WTC11 (cell line): ENCODE measurements around the gene STK24. TPM values are rescaled to one million over a fixed set of nuclear protein-coding genes. Genes with fewer than 3 reads are reported as not detected.
A peak's percentile ranks its signal among the peaks of the same experiment; 100 is the strongest.

Experiments
- ATAC-seq: fragments of 200-7000 bp; cut with Tn5 transposase; 2 replicates; pipeline ENCODE4 v1.10.0; 2021; ENCODE audit warnings: mild to moderate bottlenecking, moderate library complexity
- CTCF ChIA-PET: fragments of 300-600 bp; sonication (Branson Sonifier 250); formaldehyde crosslinking; loops from one replicate; lab custom pipeline; 2021; ENCODE audit warnings: antibody characterized with exemption; lab: Charles Lee
- POLR2A ChIA-PET: fragments of 350-600 bp; sonication (Branson Sonifier 250); formaldehyde crosslinking; loops from one replicate; lab custom pipeline; 2021; ENCODE audit warnings: antibody characterized with exemption; lab: Charles Lee
- DNase-seq: peaks from one replicate; pipeline ENCODE4 v3.0.0; 2021; ENCODE audit warnings: low spot score
- H3K27ac Mint-ChIP-seq: 2 replicates; pipeline ENCODE4 v1.8.0; 2021; ENCODE audit warnings: mixed read lengths
- H3K27me3 Mint-ChIP-seq: 2 replicates; pipeline ENCODE4 v1.8.0; 2021; ENCODE audit warnings: low read depth, mild to moderate bottlenecking, moderate library complexity, mixed read lengths
- H3K36me3 Mint-ChIP-seq: 2 replicates; pipeline ENCODE4 v1.8.0; 2021; ENCODE audit warnings: mixed read lengths
- H3K4me1 Mint-ChIP-seq: 2 replicates; pipeline ENCODE4 v1.8.0; 2022; ENCODE audit warnings: mixed read lengths
- H3K4me3 Mint-ChIP-seq: 2 replicates; pipeline ENCODE4 v1.8.0; 2021; ENCODE audit warnings: mild to moderate bottlenecking, moderate library complexity, mixed read lengths
- H3K9me3 Mint-ChIP-seq: 2 replicates; pipeline ENCODE4 v1.8.0; 2021; ENCODE audit warnings: mixed read lengths
- CBFB ChIP-seq: sonication (generic); formaldehyde crosslinking; IDR thresholded peaks from 2 replicates; pipeline ENCODE4 v1.8.1; 2022; ENCODE audit warnings: mild to moderate bottlenecking, low read depth, missing genetic modification reagents
- CDX4 ChIP-seq: fragments of 250-450 bp; sonication (Bioruptor Pico); IDR thresholded peaks from 2 replicates; pipeline ENCODE4 v1.9.0; 2021; ENCODE audit warnings: moderate library complexity, mild to moderate bottlenecking, inconsistent platforms, borderline replicate concordance
- ETV6 ChIP-seq: sonication (generic); formaldehyde crosslinking; IDR thresholded peaks from 2 replicates; pipeline ENCODE4 v1.8.1; 2022; ENCODE audit warnings: mild to moderate bottlenecking, missing genetic modification reagents
- GABPB1 ChIP-seq: sonication (generic); formaldehyde crosslinking; IDR thresholded peaks from 2 replicates; pipeline ENCODE4 v1.8.1; 2023; ENCODE audit warnings: mild to moderate bottlenecking, missing genetic modification reagents
- HMGXB4 ChIP-seq: sonication (generic); formaldehyde crosslinking; IDR thresholded peaks from 2 replicates; pipeline ENCODE4 v1.8.1; 2023; ENCODE audit warnings: mild to moderate bottlenecking, moderate library complexity, missing genetic modification reagents
- NFE2L1 ChIP-seq: sonication (generic); formaldehyde crosslinking; IDR thresholded peaks from 2 replicates; pipeline ENCODE4 v1.8.1; 2023; ENCODE audit warnings: missing genetic modification reagents
- NFYB ChIP-seq: sonication (generic); formaldehyde crosslinking; conservative IDR thresholded peaks from 2 replicates; pipeline ENCODE4 v1.8.0; 2022; ENCODE audit warnings: low read depth, missing genetic modification reagents
- NR1H2 ChIP-seq: sonication (generic); formaldehyde crosslinking; IDR thresholded peaks from 2 replicates; pipeline ENCODE4 v1.9.0; 2021; ENCODE audit warnings: mild to moderate bottlenecking, moderate library complexity, missing genetic modification reagents
- PRDM15 ChIP-seq: sonication (generic); formaldehyde crosslinking; IDR thresholded peaks from 2 replicates; pipeline ENCODE4 v1.8.0; 2022; ENCODE audit warnings: missing genetic modification reagents
- RELA ChIP-seq: sonication (generic); formaldehyde crosslinking; IDR thresholded peaks from 2 replicates; pipeline ENCODE4 v1.8.1; 2022; ENCODE audit warnings: missing genetic modification reagents, mild to moderate bottlenecking, borderline replicate concordance
- TP53 ChIP-seq: sonication (generic); formaldehyde crosslinking; IDR thresholded peaks from 2 replicates; pipeline ENCODE4 v1.8.1; 2023; ENCODE audit warnings: mild to moderate bottlenecking, missing genetic modification reagents
- ZNF263 ChIP-seq: sonication (generic); formaldehyde crosslinking; IDR thresholded peaks from 2 replicates; pipeline ENCODE4 v1.8.1; 2022; ENCODE audit warnings: low read depth, mild to moderate bottlenecking, moderate library complexity, missing genetic modification reagents
- ZNF532 ChIP-seq: fragments of 250-450 bp; sonication (Bioruptor Pico); IDR thresholded peaks from 2 replicates; pipeline ENCODE4 v1.9.0; 2021; ENCODE audit warnings: mild to moderate bottlenecking, borderline replicate concordance
- ZNF671 ChIP-seq: fragments of 250-450 bp; sonication (Bioruptor Pico); IDR thresholded peaks from 2 replicates; pipeline ENCODE4 v1.8.0; 2021; ENCODE audit warnings: mild to moderate bottlenecking
- total RNA-seq: library from RNA; stranded (reverse); gene quantifications from 3 replicates; pipeline ENCODE4 v1.2.3, GENCODE V29; 2021

The STK24 gene
- total RNA-seq, 1 experiment from 2014 or later: 138 TPM

DNA sequence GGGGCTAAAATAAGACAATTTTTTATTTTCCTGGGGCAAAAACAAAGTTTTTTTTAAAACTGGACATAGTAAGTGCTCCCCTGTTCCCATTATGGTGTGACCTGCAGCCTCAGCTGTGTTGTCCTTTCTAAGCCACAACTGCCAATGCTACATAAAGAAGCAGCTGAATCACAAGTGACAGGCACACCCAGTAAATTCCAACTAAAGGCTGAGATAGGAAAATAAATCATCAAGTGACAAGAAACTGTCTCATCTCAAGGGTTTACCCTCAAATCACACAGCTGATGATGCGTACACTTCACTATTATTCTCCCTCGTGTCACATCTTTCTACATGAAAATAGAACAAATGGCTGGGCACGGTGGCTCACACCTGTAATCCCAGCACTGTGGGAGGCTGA lies 28.7 kb downstream of the STK24 start:
- DNase-seq: no peak
- CTCF ChIA-PET: interaction anchor here (1.0 kb wide), 1 partner anchor 50 kb away, joined by 3 read pairs; no protein-coding TSS in a partner anchor
- peaks cover 29% of the 10 kb centered on the region for H3K36me3 Mint-ChIP-seq
- ATAC-seq: no peak
- no peak overlapping the region for H3K27ac Mint-ChIP-seq
- TF ChIP-seq RELA (CRISPR knock-in tag) (no peak), HMGXB4 (CRISPR knock-in tag) (no peak)
- no peak overlapping the region for H3K4me3 Mint-ChIP-seq
- peaks cover 53% of the 10 kb centered on the region for H3K4me1 Mint-ChIP-seq
- POLR2A ChIA-PET: interaction anchor here (0.9 kb wide), 1 partner anchor 29 kb away, joined by 3 read pairs; the partner anchor contains the start of gene STK24
- H3K9me3 Mint-ChIP-seq: peaks cover 9% of the 10 kb centered on the region
- no peaks in the 10 kb centered on the region for H3K27me3 Mint-ChIP-seq

DNA sequence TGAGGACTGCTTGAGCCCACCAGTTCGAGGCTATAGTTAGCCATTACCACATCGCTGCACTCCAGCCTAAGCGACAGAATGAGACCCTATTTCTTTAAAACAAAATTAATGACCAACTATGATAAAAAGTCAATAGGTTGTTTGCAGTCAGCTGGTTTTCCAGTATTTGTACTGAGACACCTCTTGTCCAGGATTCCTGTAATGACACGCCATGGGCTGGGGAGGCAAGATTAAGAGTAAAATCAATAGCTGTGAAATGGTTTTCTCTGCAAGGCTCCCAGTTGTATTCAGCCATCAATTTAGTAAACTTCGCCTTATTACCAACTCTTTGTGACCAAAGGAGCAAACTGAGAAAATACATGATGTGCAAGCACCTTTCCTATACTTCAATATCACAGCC lies 29.5 kb downstream of the STK24 start:
- DNase-seq: no peak
- H3K27ac Mint-ChIP-seq: 0 out of 2 replicates have a peak overlapping the region, but pooled peaks have one; percentile 5
- no peak for ATAC-seq
- POLR2A ChIA-PET: no interaction called here
- no peaks in the 10 kb centered on the region for H3K27me3 Mint-ChIP-seq
- H3K9me3 Mint-ChIP-seq: peaks cover 9% of the 10 kb centered on the region
- CTCF ChIA-PET: interaction anchor here (1.0 kb wide), 1 partner anchor 50 kb away, joined by 3 read pairs; no protein-coding TSS in a partner anchor
- peaks cover 29% of the 10 kb centered on the region for H3K36me3 Mint-ChIP-seq
- TF ChIP-seq CDX4 (CRISPR knock-in tag) (no peak), ZNF671 (CRISPR knock-in tag) (no peak), CBFB (no peak)
- TF ChIP-seq, all 79 proteins: peak for 0
- peaks cover 58% of the 10 kb centered on the region for H3K4me1 Mint-ChIP-seq
- no peak overlapping the region for H3K4me3 Mint-ChIP-seq

DNA sequence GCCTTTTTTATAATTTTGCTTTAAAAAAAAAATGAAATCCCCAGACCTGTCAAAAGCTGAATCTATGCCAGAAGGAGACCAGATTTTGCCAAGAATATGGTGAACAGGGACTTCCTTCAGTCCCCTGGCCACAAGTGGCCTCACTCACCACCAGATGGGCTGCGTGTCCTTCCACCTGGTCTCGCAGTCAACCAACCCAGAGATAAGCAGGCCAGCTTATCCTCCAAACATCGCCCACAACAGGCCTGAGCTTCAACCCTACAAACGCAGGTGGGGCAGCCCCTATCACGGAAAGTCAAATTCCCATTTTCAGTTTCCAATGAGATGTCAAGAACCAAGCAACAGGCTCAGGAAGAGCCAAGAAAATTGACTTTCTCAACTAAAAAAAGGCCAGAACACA lies 30.5 kb downstream of the STK24 start:
- DNase-seq (no peak), ATAC-seq (no peak)
- ChIA-PET POLR2A (interaction anchor here (0.9 to 1.1 kb wide), 2 partner anchors 31 to 54 kb away, joined by 3 to 4 read pairs; no protein-coding TSS in a partner anchor), CTCF (interaction anchor here (0.8 to 1.2 kb wide), 3 partner anchors 8 to 127 kb away, joined by 3 to 4 read pairs (median 3); no protein-coding TSS in a partner anchor)
- H3K36me3 Mint-ChIP-seq: peaks cover 25% of the 10 kb centered on the region
- TF ChIP-seq TP53 (CRISPR knock-in tag): no peak
- no peak for TF ChIP-seq GABPB1 (CRISPR knock-in tag)
- TF ChIP-seq NFE2L1 (CRISPR knock-in tag): no peak
- no peak for TF ChIP-seq ZNF263 (CRISPR knock-in tag)
- no peak for TF ChIP-seq ZNF532
- no peak for TF ChIP-seq NR1H2 (CRISPR knock-in tag)
- TF ChIP-seq CDX4 (CRISPR knock-in tag): no peak
- no peak for TF ChIP-seq HMGXB4 (CRISPR knock-in tag)
- TF ChIP-seq PRDM15 (CRISPR knock-in tag): no peak
- TF ChIP-seq NFYB (CRISPR knock-in tag): no peak
- TF ChIP-seq ETV6 (CRISPR knock-in tag): no peak
- H3K4me1 Mint-ChIP-seq: peaks cover 69% of the 10 kb centered on the region
- H3K27ac Mint-ChIP-seq: peak overlapping the region; percentile 21
- H3K9me3 Mint-ChIP-seq: peaks cover 8% of the 10 kb centered on the region
- H3K4me3 Mint-ChIP-seq: no peak overlapping the region
- no peaks in the 10 kb centered on the region for H3K27me3 Mint-ChIP-seq
